ENCODE data around the gene APOL1. TPM values are rescaled to one million over a fixed set of nuclear protein-coding genes. Genes with fewer than 3 reads are reported as not detected.

APOL1 gene
- polyA plus RNA-seq, 1 of the 3 experiments (the other 2 are of a cell fraction): 0.56 TPM

DNA sequence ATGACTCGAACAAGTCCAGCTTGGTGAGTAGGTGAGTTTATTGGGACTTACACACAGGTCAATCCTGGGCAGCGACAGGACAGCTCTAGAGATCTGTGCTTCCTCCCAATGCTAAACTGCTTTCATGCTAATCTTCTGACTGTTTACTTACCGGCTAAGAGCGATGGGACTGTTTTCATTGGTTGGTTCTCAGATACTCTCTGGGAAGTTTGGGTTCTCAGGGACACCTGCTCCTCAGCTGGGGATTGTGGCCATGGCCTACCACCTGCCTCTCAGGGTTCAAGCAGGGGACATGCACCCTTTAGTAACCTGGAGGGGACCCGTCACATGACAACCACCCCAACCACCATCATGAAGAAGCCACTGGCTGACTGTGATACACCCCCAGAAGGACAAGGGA, 26.7 kb upstream of the APOL1 start:
- ChIA-PET POLR2A (no interaction called here), CTCF (interaction anchor here (0.7 to 2.2 kb wide), 3 partner anchors 13 to 46 kb away, joined by 3 to 10 read pairs (median 4); partner anchors contain the start of gene APOL2)
- H3K79me2 ChIP-seq (ENCODE audit: insufficient read depth): no peaks in the 10 kb centered on the region
- no peaks in the 10 kb centered on the region for H3K9me2 ChIP-seq
- H3K4me2 ChIP-seq: no peak overlapping the region
- 97% methylated on average over 5 of the region's 5 CpGs for WGBS (ENCODE audit: low lambda C conversion rate)
- H3K9me3 ChIP-seq: no peaks in the 10 kb centered on the region
- no peak overlapping the region for H2AFZ ChIP-seq (ENCODE audit: low read depth)
- no peaks in the 10 kb centered on the region for H4K20me1 ChIP-seq (ENCODE audit: insufficient read depth)
- DNase-seq: no peak
- no peak overlapping the region for H3K9ac ChIP-seq
- TF ChIP-seq EP300 (IDR thresholded peaks at IDR 0.05; ENCODE audit: borderline replicate concordance in 1 of 2, low read depth in 1 of 2, low read length in 1 of 2) (no peak), EZH2phosphoT487 (IDR thresholded peaks at IDR 0.05; ENCODE audit: borderline replicate concordance, low read depth) (no peak), NRF1 (IDR thresholded peaks at IDR 0.05; ENCODE audit: low read depth, low read length) (no peak), GATA2 (CRISPR knock-in tag; IDR thresholded peaks at IDR 0.05) (no peak), RXRA (IDR thresholded peaks at IDR 0.05; ENCODE audit: borderline replicate concordance, low read depth) (no peak), SMC3 (IDR thresholded peaks at IDR 0.05; ENCODE audit: low read depth, low read length) (no peak), TCF12 (IDR thresholded peaks at IDR 0.05) (no peak), GABPA (IDR thresholded peaks at IDR 0.05; ENCODE audit: low read depth) (no peak), FOXM1 (IDR thresholded peaks at IDR 0.05; ENCODE audit: low read depth) (no peak), ELF1 (IDR thresholded peaks at IDR 0.05) (no peak), FOSL2 (IDR thresholded peaks at IDR 0.05; ENCODE audit: borderline replicate concordance, low read depth) (no peak), NFIC (IDR thresholded peaks at IDR 0.05; ENCODE audit: borderline replicate concordance) (no peak), FOXJ3 (CRISPR knock-in tag; IDR thresholded peaks at IDR 0.05) (no peak), RCOR1 (IDR thresholded peaks at IDR 0.05; ENCODE audit: low read length) (no peak), MXI1 (IDR thresholded peaks at IDR 0.05; ENCODE audit: low read depth, low read length) (no peak)
- TF ChIP-seq, protein P1, sequence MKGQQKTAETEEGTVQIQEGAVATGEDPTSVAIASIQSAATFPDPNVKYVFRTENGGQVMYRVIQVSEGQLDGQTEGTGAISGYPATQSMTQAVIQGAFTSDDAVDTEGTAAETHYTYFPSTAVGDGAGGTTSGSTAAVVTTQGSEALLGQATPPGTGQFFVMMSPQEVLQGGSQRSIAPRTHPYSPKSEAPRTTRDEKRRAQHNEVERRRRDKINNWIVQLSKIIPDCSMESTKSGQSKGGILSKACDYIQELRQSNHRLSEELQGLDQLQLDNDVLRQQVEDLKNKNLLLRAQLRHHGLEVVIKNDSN (IDR thresholded peaks at IDR 0.05; ENCODE audit: borderline replicate concordance, low read depth): no peak
- TF ChIP-seq, protein P2, sequence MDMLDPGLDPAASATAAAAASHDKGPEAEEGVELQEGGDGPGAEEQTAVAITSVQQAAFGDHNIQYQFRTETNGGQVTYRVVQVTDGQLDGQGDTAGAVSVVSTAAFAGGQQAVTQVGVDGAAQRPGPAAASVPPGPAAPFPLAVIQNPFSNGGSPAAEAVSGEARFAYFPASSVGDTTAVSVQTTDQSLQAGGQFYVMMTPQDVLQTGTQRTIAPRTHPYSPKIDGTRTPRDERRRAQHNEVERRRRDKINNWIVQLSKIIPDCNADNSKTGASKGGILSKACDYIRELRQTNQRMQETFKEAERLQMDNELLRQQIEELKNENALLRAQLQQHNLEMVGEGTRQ (IDR thresholded peaks at IDR 0.05; ENCODE audit: borderline replicate concordance, low read depth, low read length): no peak
- TF ChIP-seq, protein P3, sequence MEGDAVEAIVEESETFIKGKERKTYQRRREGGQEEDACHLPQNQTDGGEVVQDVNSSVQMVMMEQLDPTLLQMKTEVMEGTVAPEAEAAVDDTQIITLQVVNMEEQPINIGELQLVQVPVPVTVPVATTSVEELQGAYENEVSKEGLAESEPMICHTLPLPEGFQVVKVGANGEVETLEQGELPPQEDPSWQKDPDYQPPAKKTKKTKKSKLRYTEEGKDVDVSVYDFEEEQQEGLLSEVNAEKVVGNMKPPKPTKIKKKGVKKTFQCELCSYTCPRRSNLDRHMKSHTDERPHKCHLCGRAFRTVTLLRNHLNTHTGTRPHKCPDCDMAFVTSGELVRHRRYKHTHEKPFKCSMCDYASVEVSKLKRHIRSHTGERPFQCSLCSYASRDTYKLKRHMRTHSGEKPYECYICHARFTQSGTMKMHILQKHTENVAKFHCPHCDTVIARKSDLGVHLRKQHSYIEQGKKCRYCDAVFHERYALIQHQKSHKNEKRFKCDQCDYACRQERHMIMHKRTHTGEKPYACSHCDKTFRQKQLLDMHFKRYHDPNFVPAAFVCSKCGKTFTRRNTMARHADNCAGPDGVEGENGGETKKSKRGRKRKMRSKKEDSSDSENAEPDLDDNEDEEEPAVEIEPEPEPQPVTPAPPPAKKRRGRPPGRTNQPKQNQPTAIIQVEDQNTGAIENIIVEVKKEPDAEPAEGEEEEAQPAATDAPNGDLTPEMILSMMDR (IDR thresholded peaks at IDR 0.05): no peak
- TF ChIP-seq, protein P4, sequence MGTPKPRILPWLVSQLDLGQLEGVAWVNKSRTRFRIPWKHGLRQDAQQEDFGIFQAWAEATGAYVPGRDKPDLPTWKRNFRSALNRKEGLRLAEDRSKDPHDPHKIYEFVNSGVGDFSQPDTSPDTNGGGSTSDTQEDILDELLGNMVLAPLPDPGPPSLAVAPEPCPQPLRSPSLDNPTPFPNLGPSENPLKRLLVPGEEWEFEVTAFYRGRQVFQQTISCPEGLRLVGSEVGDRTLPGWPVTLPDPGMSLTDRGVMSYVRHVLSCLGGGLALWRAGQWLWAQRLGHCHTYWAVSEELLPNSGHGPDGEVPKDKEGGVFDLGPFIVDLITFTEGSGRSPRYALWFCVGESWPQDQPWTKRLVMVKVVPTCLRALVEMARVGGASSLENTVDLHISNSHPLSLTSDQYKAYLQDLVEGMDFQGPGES (IDR thresholded peaks at IDR 0.05; ENCODE audit: low read depth, low read length): no peak
- TF ChIP-seq, protein P5, sequence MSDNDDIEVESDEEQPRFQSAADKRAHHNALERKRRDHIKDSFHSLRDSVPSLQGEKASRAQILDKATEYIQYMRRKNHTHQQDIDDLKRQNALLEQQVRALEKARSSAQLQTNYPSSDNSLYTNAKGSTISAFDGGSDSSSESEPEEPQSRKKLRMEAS (IDR thresholded peaks at IDR 0.05; ENCODE audit: low read depth): no peak
- H3K27ac ChIP-seq (ENCODE audit: low read depth in 2 of 2, low read length in 1 of 2): no peak overlapping the region
- H3F3A ChIP-seq (replicated peaks; ENCODE audit: insufficient read depth): no peaks in the 10 kb centered on the region
- H3K4me3 ChIP-seq (ENCODE audit: low read depth in 2 of 2, low read length in 1 of 2): no peak overlapping the region
- H3K27me3 ChIP-seq (ENCODE audit: insufficient read depth): no peaks in the 10 kb centered on the region
- peaks cover 0 to 5% of the 10 kb centered on the region in 2 experiments; a peak in 1 of 4 replicates for H3K4me1 ChIP-seq (ENCODE audit: control insufficient read depth in 1 of 2, insufficient read depth in 2 of 2, low read depth in 1 of 2, low read length in 1 of 2)
- H3K36me3 ChIP-seq (replicated peaks in 1 of 2; ENCODE audit: control insufficient read depth in 1 of 2, insufficient read depth in 2 of 2, low read length in 1 of 2): peaks cover 0 to 8% of the 10 kb centered on the region in 2 experiments
